HG03575 (cell line): ENCODE data around the gene MYL6B.
"Not testable (repeated sequence)": the region's sequence is repeated elsewhere in the genome, so short reads cannot be mapped to it uniquely, and the experiment has no call there.

Source experiments
- ATAC-seq: cut with Tn5 transposase; IDR thresholded peaks from one replicate; pipeline ENCODE4 v1.9.1; 2021; ENCODE audit not compliant: unreplicated experiment, insufficient number of reproducible peaks, low FRiP score; ENCODE audit errors: extremely low read depth

MYL6B gene

DNA sequence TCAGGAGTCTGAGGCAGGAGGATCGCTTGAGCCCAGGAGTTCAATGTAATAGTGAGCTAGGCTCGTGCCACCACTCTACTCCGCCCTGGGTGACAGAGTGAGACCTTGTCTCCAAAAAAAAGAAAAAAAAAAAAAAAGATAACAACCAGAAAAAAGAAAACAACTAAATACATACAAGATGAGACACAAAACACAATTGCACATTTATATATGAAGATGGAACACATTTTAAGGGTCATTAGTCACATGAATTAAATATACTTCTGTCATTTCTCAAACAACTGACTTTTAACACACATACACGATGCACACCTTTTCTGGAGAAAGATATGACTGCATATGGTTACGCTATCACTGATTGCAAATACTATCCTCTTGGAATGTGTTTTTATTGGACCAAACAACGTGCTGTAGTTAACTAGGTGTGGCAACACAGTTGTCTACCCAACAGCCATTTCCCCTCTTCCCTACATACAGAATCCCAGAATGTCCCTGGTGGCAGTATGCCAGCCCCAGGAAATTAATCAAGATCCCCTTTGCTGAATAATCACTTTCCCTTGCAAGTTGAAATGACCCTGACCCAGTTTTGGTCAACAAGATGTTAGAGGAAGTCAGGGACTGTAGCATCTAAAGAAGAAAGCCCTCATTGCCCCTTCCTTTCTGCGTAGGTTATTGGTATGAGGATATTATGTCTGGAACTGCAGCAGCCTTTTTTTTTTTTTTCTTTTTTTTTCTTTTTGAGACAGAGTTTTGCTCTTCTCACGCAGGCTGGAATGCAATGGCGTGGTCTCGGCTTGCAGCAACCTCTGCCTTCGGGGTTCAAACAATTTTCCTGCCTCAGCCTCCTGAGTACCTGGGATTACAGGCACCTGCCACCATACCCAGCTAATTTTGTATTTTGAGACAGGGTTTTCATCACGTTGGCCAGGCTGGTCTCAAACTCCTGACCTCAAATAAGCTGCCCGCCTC lies 5.6 kb upstream of the MYL6B start:
- no peak for ATAC-seq

DNA sequence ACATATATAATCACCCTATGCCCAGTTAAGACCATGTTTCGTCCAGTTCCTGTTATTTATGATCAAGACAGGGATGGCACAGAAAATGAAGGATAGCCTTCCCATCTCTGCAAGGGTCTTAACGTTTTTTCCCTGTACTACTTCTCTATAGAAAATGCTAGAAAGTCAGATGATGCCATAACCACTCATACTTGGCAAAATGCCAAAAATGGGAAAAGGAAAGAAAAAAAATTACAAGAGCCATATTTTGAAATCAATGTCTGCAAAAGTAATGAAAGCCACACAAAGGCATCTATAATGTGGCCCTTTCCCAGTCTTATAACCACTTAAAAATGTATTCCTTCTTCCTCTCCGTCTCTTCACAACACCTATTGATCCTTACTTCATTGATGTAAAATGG lies 1.8 kb upstream of the MYL6B start:
- no peak for ATAC-seq

DNA sequence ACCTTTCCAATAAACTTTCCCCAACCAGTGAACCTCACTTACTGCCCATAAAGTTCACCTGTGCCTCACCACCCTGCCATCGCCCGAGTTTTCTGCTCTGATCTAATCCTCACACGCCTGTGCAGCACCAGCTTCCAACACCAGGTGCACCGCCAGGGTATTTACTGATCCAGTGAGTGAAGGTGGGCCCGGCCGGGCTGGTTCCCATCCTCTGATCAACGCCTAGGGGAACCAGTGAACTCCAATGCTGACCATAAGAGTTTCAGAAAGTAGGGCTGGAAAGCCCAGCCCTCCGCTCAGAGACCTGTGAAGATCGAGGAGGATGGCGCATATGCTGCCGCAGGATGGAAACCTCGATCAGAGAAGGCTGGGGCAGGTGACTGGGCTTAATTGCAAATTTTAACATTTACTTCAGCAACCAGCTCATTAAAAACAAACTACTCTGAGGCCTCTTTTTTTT lies 685 bp upstream of the MYL6B start:
- ATAC-seq: no peak

DNA sequence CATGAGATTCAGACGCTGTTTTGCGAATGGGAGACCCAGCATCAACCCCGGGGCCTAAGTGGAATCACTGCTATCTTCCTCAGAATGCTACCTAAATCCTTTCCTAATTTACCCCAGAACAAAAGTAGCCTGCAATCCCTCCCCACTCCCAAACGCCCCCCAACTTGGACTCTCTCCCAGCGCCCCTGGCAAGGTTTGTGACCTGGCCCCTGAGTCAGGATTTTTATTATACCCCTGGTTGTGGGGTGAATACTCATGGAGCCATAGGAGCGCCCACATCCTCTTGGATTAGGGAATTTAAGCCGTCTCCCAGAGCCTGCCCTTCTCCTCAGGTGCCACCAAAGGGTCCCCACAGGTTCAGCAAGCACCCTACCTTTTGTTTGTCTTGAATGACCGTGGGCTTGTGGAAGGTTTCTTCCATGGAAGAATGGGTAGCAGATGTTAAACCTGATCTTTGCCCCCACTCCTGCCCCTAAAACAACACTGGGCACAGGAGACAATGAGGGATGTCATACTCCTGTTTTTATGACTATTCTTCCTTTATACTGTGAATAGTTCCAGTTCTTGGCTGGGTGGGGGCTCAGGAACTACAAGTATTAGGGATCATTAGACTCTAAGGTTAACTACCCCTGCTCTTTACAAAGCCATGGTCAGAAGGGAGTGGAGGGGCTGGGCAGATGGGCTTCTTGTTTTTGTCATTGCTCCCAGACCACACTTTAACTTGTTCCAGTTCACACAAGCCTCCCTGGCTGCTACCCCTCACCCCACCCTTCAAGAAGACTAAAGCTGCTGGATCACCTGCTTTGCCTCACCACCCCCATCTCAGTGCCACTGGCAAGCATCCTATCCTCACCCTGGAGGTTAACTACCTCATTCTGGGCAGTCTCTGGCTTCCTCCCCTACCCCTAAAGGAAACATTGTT lies 630 bp downstream of the MYL6B start:
- no peak for ATAC-seq

DNA sequence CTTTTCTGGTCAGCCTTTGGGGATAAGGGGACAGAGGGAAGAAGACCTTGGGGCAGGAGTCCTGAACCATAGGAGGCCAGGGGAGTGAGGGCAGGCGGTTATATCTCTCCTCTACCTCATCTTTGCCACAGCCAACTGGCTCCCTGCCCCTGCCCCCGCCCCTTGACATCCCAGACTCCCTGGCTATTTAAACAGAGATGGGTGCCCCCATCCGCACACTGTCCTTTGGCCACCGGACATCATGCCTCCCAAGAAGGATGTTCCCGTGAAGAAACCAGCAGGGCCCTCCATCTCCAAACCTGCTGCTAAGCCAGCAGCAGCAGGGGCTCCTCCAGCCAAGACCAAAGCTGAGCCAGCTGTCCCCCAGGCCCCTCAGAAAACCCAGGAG lies 1.3 kb downstream of the MYL6B start:
- no peak for ATAC-seq

DNA sequence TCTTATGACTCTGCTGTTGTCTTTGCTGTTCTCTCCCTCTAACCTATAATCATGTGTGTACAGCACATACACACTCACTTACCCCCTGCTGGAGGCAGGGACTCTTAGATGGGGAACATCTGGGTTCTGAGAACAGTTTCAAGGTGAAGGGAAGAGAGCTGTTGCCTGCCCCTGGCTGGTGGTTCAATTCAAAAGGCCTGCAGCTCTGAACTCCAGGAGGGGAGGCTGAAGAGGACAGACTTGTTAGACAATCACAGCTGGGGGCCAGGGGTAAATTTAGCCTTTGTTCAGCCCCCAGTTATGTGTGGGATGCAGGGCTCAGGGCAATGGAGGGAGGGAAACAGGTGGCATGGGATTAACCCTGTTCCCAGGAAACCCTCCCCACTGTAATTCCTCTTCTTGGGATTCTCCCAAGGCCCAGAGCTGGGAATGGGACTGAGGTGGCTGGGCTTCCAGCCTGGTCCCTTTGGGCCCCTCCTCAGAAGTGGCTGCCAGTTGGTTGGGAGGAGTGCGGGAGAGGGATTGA lies 1.9 kb downstream of the MYL6B start:
- ATAC-seq: no peak

DNA sequence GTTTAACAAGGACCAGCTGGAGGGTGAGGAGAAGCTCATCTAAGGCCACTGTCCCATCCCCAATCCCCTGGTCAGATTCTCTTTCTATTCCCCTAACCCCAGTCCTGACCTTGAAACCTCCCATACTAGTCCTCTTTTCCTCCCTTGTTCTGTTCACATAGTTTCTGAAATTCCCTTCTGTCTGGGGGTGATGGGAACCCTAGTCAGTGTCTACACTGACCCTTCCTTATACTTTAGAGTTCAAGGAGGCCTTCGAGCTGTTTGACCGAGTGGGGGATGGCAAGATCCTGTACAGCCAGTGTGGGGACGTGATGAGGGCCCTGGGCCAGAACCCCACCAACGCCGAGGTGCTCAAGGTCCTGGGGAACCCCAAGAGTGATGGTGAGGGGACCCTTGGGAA lies 2.4 kb downstream of the MYL6B start:
- ATAC-seq: no peak

DNA sequence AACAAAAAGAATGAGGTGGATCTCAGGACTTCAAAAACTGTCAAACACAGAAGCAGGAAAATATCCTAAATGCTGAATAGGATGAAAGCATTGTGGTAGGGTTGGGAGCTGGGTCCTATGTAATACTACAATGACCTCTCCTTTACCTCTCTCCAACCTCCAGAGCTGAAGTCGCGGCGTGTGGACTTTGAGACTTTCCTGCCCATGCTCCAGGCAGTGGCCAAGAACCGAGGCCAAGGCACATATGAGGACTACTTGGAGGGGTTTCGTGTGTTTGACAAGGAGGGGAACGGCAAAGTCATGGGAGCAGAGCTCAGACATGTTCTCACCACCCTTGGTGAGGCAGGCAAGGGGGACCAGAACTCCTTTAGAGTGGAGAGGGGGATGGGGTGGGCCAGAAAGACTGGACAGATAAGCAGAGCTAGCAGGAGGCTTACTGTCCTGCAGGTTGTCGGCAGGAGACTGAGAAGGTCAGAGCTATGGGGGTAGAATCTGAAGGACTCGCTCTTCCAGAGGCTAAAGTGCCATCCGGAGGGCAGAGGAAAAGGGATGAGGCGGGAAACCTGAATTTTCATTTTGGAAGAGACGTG lies 3.0 kb downstream of the MYL6B start:
- ATAC-seq: no peak

DNA sequence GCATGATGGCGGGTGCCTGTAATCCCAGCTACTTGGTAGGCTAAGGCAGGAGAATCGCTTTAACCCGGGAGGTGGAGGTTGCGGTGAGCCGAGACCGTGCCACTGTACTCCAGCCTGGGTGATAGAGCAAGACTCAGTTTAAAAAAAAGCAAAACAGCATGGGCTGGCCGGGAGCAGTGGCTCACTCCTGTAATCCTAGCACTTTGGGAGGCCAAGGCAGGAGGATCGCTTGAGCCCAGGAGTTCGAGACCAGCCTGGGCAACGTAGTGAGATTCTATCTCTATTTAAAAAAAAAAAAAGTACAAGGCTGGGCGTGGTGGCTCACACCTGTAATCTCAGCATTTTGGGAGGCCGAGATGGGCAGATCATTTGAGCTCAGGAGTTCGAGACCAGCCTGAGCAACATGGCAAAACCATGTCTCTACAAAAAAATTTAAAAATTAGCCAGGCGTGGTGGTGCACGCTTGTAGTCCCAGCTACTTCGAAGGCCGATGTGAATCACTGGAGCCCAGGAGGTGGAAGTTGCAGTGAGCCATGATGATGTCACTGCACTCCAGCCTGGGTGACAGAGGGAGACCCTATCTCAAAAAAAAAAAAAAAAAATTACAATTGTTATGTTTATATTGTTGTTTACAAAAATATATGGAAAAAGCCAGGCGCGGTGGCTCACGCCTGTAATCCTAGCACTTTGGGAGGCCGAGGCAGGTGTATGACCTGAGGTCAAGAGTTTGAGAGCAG lies 4.2 kb downstream of the MYL6B start:
- ATAC-seq: not testable (repeated sequence)

DNA sequence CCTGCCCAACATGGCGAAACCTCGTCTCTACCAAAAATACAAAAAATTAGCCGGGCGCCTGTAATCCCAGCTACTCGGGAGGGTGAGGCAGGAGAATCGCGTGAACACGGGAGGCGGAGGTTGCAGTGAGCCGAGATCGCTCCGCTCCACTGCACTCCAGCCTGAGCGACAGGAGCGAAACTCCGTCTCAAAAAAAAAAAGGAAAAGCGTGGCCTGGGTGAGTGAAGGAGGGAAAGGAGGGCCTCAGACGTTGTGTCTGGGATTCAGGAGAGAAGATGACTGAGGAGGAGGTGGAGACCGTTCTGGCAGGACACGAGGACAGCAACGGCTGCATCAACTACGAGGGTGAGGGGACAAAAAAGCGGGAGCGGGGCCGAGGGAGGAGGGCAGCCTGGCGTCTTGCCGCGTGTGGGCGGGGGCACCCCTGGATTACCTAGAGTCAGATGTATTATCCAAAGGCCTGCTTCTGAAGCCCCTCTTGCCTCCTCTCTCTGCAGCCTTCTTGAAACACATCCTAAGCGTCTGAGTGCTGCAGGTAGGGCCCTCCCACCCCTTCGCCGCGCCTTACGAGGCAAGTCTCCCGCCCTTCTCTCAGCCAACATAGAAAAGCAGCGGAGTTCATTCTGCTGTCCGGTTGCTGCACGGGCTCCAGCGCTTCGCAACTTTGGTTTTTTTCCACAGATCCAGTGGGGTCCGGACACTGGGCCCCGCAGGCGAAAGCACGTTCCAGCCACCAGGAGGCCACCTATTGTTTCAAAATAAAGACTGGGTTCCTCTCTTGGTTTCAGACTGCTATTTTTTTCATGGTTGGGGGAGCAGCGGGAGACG lies 5.0 kb downstream of the MYL6B start:
- no peak for ATAC-seq

DNA sequence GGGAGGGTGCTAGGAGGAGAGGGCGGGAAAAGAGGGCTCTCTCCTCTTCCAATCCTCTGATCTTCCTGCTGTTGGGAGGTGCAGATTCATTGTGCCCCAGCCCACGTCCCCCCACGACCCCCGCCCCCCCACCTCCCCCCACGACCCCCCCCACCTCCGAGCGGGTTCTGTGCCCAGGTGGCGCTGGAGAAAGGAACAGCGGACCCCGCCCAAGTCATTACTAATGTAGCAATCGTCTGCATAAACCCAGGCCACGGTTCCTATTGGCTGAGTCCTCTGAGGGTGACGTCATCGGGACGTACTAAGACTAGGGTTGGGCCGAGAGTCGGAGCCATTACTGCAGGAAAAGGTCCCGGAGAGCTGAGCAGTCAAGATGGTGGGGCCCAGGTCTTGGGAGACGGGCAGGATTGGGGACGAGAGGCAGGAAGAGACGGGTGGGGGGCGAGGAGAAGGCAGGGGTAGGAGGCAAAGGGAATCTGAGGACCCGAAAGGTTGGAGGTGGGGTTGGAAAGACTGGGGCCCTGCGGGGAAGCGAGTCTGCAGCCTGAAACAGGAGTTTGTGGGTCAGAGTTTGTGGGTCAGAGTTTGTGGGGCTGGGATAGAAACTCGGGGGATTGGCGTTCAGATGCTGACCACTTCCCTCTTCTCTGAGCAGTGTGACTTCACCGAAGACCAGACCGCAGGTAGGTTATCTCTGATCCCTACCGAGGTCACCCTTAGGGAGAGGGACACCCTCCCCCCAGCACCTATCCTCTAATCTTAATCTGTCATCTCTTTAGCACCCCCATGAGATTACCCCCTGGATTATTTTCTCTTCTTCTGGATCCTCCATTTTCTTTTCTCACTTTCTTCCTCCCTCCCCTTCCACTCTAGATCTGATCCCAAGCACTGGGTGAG lies 5.9 kb downstream of the MYL6B start, which contains the start of gene MYL6:
MYL6 (plus strand) TSS at position 331 of the 897 bp plus-strand sequence; CDS start at position 374, 43 bp downstream.
- peak; percentile 52 for ATAC-seq

DNA sequence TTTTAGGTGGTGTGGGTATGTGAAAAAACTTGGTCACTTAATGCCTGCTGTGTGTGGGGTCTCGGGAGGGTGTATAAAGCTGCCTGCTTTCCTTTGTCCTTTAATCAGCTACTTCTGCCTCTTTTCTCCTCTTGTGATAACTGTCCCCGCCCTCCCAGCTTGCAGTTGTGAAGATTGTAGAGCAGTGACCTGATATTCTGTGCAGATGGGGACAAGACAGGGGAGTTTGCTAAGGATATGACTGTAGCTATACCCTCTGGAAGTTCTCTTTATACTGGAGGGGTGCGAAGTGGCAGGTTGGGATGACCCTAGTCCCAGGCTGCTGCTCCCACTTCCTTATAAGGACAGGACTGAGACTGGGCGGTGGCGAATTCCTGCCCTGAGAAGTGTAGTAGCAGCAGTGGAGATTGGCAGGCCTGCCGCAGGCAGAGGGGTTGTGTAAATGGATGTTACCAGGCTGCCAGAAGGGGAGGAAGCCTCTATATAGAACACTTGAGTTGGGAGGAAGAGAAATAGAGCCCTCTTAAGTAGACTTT lies 6.6 kb downstream of the MYL6B start:
- ATAC-seq: no peak

DNA sequence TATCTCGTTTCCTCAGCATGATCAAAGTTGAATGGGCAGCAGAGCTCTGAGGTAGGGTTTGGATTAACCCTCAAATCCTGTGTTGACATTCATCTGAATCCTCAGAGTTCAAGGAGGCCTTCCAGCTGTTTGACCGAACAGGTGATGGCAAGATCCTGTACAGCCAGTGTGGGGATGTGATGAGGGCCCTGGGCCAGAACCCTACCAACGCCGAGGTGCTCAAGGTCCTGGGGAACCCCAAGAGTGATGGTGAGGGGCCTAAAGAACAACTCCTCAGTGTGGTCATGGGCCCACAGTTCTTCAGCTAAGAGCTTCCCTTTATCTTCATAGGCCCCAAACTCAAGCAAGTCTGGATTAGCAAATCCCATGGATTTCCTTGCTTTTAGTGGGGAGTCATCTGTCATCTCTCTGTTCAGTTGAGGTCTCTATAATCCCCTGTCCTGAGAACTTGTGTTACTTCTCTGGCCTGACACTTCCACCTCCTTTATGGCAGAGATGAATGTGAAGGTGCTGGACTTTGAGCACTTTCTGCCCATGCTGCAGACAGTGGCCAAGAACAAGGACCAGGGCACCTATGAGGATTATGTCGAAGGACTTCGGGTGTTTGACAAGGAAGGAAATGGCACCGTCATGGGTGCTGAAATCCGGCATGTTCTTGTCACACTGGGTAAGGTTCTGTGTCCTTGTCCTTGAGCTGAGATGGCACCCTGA lies 7.2 kb downstream of the MYL6B start:
- no peak for ATAC-seq

DNA sequence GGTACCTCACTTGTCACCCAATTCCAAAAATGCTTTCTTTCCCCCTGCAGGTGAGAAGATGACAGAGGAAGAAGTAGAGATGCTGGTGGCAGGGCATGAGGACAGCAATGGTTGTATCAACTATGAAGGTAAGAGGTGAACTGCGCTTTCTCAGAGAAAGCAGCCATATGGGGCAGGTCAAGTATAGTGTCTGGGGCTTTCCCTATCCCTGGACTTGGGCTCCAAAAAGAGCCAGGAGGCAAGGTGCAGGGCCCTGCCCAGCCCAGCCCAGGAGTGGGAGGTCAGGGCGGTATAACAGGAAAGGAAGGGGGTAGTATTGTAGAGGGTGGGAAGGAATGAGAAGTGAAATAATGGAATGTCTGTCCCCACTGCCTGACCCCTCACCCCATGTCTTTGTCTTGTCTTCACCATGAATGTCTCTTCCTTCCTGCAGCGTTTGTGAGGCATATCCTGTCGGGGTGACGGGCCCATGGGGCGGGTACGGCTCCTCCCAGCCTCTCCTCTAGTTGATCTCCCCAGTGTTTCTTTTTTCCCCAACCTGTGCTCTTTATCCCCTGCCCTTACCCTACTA lies 7.9 kb downstream of the MYL6B start:
- no peak for ATAC-seq

DNA sequence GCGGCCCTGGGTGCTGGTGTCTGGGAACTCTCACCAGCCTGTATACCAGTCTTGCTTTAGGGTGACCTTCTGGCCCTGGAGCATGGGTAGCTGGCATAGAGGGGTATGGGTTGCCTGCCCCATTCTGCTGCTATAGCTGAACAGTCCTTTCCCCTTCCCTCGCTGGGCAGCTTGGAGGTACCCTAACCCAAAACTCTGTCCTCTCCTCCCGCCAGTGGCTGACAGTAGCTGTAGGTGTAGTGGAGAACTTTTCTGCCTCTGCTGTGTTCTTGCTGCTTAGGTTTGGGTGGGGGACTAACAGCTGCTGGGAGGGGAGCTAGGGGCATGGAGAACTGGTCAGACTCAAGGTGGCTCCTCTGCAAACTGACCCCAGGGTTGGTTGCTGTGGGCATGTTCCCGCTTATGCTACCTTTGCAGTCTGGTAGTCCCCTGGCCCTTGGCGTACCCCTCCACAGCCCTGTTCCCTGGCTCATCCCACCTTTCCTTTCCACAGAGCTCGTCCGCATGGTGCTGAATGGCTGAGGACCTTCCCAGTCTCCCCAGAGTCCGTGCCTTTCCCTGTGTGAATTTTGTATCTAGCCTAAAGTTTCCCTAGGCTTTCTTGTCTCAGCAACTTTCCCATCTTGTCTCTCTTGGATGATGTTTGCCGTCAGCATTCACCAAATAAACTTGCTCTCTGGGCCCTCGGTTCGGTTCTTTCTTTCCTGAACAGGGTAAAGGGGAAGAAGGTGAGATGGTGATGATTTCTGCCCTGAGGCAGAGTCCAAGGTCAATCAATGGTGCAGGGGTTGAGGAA lies 8.7 kb downstream of the MYL6B start:
- no peak for ATAC-seq
